Measurements from ENCODE around the gene RSL24D1.

DNA sequence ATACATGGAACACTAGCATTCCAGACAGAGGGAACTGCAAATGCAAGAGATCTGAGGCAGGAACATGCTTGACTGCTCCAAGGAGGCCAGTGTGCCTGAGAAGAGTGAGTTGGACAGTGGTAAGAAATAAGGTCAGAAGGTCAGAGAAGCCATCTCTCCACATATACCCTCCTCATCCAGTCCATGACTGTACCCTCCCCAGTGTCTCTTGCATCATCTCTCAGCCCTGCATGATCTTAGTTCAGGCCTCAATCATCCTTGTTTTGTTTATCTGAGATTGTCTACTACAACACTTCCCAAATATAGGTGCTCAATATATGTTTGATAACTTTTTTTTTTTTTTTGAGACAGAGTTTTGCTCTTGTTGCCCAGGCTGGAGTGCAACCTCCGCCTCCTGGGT, 5.5 kb upstream of the RSL24D1 start:
- TF ChIP-seq, protein P1, sequence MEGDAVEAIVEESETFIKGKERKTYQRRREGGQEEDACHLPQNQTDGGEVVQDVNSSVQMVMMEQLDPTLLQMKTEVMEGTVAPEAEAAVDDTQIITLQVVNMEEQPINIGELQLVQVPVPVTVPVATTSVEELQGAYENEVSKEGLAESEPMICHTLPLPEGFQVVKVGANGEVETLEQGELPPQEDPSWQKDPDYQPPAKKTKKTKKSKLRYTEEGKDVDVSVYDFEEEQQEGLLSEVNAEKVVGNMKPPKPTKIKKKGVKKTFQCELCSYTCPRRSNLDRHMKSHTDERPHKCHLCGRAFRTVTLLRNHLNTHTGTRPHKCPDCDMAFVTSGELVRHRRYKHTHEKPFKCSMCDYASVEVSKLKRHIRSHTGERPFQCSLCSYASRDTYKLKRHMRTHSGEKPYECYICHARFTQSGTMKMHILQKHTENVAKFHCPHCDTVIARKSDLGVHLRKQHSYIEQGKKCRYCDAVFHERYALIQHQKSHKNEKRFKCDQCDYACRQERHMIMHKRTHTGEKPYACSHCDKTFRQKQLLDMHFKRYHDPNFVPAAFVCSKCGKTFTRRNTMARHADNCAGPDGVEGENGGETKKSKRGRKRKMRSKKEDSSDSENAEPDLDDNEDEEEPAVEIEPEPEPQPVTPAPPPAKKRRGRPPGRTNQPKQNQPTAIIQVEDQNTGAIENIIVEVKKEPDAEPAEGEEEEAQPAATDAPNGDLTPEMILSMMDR (IDR thresholded peaks at IDR 0.05): no peak
- no peak for TF ChIP-seq POLR2A (IDR thresholded peaks at IDR 0.05)
- no peak for TF ChIP-seq EP300 (IDR thresholded peaks at IDR 0.05)

All from tibial nerve (tissue), 4 donors.